Lower leg skin (tissue), 3 donors: ENCODE data around the gene SAP30.

ENCODE experiments used
- POLR2A ChIP-seq, 2 donors: fragments of 450-650 bp; IDR thresholded peaks; one replicate each; pipeline ENCODE4 v1.6.1; 2016 to 2017; ENCODE audit warnings: antibody characterized with exemption in 2 of 2, mild to moderate bottlenecking in 1 of 2, moderate library complexity in 1 of 2
- TF ChIP-seq, protein P1 (sequence below), 3 donors: fragments of 450-650 bp; IDR thresholded peaks; one replicate each; pipeline ENCODE4 v1.5.1; 2016; ENCODE audit warnings: antibody characterized with exemption in 3 of 3, mild to moderate bottlenecking in 3 of 3, moderate library complexity in 2 of 3

GRCh38 chr4:173333658-173334084 lies 37.1 kb upstream of the SAP30 start:
- TF ChIP-seq, protein P1, sequence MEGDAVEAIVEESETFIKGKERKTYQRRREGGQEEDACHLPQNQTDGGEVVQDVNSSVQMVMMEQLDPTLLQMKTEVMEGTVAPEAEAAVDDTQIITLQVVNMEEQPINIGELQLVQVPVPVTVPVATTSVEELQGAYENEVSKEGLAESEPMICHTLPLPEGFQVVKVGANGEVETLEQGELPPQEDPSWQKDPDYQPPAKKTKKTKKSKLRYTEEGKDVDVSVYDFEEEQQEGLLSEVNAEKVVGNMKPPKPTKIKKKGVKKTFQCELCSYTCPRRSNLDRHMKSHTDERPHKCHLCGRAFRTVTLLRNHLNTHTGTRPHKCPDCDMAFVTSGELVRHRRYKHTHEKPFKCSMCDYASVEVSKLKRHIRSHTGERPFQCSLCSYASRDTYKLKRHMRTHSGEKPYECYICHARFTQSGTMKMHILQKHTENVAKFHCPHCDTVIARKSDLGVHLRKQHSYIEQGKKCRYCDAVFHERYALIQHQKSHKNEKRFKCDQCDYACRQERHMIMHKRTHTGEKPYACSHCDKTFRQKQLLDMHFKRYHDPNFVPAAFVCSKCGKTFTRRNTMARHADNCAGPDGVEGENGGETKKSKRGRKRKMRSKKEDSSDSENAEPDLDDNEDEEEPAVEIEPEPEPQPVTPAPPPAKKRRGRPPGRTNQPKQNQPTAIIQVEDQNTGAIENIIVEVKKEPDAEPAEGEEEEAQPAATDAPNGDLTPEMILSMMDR (IDR thresholded peaks at IDR 0.05) = no peak
- TF ChIP-seq POLR2A (IDR thresholded peaks at IDR 0.05) = no peak
